GM12878 (cell line): ENCODE measurements around the gene BEAN1. TPM values are rescaled to one million over a fixed set of nuclear protein-coding genes. Genes with fewer than 3 reads are reported as not detected.

Experiments
- ATAC-seq: fragments of 200-7000 bp; cut with Tn5 transposase; 3 replicates; pipeline ENCODE4 v1.9.1; 2020; ENCODE audit warnings: mild to moderate bottlenecking, moderate library complexity
- BruUV-seq: library from RNA; stranded (reverse); fragments of 400-500 nt; replicated peaks from 2 replicates; lab custom pipeline; 2021; lab: Mats Ljungman, UMichigan
- CTCF ChIA-PET: fragments of 300-600 bp; sonication (Branson Sonifier 250); formaldehyde crosslinking; extraction: SDS; loops from one replicate; lab custom pipeline; 2021; ENCODE audit warnings: inconsistent platforms; lab: Yijun Ruan, JAX
- POLR2A ChIA-PET: fragments of 350-600 bp; formaldehyde crosslinking; extraction: SDS; loops from one replicate; lab custom pipeline; 2021; ENCODE audit warnings: inconsistent platforms; lab: Charles Lee
- RAD21 ChIA-PET: fragments of 300-600 bp; sonication (Branson Sonifier 250); formaldehyde crosslinking; loops from one replicate; lab custom pipeline; 2023; ENCODE audit warnings: antibody characterized with exemption; ENCODE audit not compliant: unreplicated experiment; lab: Charles Lee
- SMC1A ChIA-PET: fragments of 300-600 bp; sonication (Branson Sonifier 250); formaldehyde crosslinking; loops from one replicate; lab custom pipeline; 2023; ENCODE audit not compliant: unreplicated experiment, uncharacterized antibody; lab: Charles Lee
- DNase-seq: peaks from one replicate; pipeline ENCODE4 v3.0.0-alpha.2; 2011; ENCODE audit warnings: low read depth, low spot score
- FAIRE-seq: peaks from 3 replicates; lab custom pipeline; 2011; peaks lifted over from hg19 to GRCh38; lab: Jason Lieb, UNC
- H2AFZ ChIP-seq: 2 replicates; pipeline ENCODE4 v1.6.0; 2011; ENCODE audit warnings: low read depth, low read length, control low read depth; ENCODE audit not compliant: control insufficient read depth
- H3K27ac ChIP-seq: 2 replicates; pipeline ENCODE4 v1.5.1; 2011; ENCODE audit warnings: control low read depth; ENCODE audit not compliant: control insufficient read depth, insufficient read depth
- H3K27me3 ChIP-seq, 2 experiments: replicated peaks in 1 of 2; 2 replicates each; pipeline versions ENCODE4 v1.6.0 to v1.6.1; 2011; ENCODE audit warnings: low read length in 1 of 2; ENCODE audit not compliant: control insufficient read depth in 2 of 2, insufficient read depth in 2 of 2
- H3K36me3 ChIP-seq, 2 experiments: 2 replicates each; pipeline ENCODE4 v1.5.1; 2011; ENCODE audit warnings: low read length in 1 of 2; ENCODE audit not compliant: control insufficient read depth in 2 of 2, insufficient read depth in 2 of 2
- H3K4me1 ChIP-seq: 2 replicates; pipeline ENCODE4 v1.6.1; 2011; ENCODE audit warnings: mild to moderate bottlenecking, low read length, moderate library complexity, mixed read lengths; ENCODE audit not compliant: control insufficient read depth, insufficient read depth
- H3K4me2 ChIP-seq: 2 replicates; pipeline ENCODE4 v1.6.0; 2011; ENCODE audit warnings: control low read depth; ENCODE audit not compliant: control insufficient read depth, insufficient read depth
- H3K4me3 ChIP-seq: fragments of 200-600 bp; sonication (generic); 2 replicates; pipeline ENCODE4 v1.5.1; 2016
- H3K79me2 ChIP-seq: 2 replicates; pipeline ENCODE4 v1.6.0; 2011; ENCODE audit warnings: low read length; ENCODE audit not compliant: control insufficient read depth, insufficient read depth
- H3K9ac ChIP-seq: 2 replicates; pipeline ENCODE4 v1.8.0; 2011; ENCODE audit warnings: low read length, control low read depth, mixed read lengths; ENCODE audit not compliant: control insufficient read depth, insufficient read depth
- H3K9me3 ChIP-seq: replicated peaks from 3 replicates; pipeline ENCODE4 v1.5.1; 2011; ENCODE audit warnings: mild to moderate bottlenecking, low read length; ENCODE audit not compliant: control insufficient read depth, insufficient read depth
- H4K20me1 ChIP-seq: 2 replicates; pipeline ENCODE4 v1.6.0; 2011; ENCODE audit not compliant: control insufficient read depth, insufficient read depth
- ATF7 ChIP-seq: fragments of 450-650 bp; IDR thresholded peaks from 2 replicates; pipeline ENCODE4 v1.6.1; 2016; ENCODE audit warnings: low read depth, mild to moderate bottlenecking
- E2F4 ChIP-seq: IDR thresholded peaks from 2 replicates; pipeline ENCODE4 v1.6.1; 2012; ENCODE audit warnings: low read depth, low read length, improper control_type of control experiment
- ESRRA ChIP-seq: IDR thresholded peaks from 2 replicates; pipeline ENCODE4 v1.6.1; 2012; ENCODE audit warnings: mild to moderate bottlenecking, low read length, improper control_type of control experiment
- MTA2 ChIP-seq: fragments of 450-650 bp; IDR thresholded peaks from 2 replicates; pipeline ENCODE4 v1.6.1; 2016; ENCODE audit warnings: low read depth, mild to moderate bottlenecking, moderate library complexity
- NR2F1 ChIP-seq: fragments of 450-650 bp; conservative IDR thresholded peaks from 2 replicates; pipeline ENCODE4 v1.6.1; 2017; ENCODE audit warnings: mild to moderate bottlenecking
- RUNX3 ChIP-seq: IDR thresholded peaks from 2 replicates; pipeline ENCODE4 v1.6.1; 2012; ENCODE audit warnings: low read length, inconsistent platforms
- WGBS: methylation state at CpG from one replicate; pipeline ENCODE4 v1.1.6; 2016; ENCODE audit warnings: low lambda C conversion rate; ENCODE audit not compliant: insufficient replicate concordance, insufficient coverage; ENCODE audit errors: missing lambda C conversion rate; 5-methylcytosine and 5-hydroxymethylcytosine counted together
- in situ Hi-C: fragments of 300-500 bp; cut with MboI; formaldehyde crosslinking; loops from 9 replicates; pipeline ENCODE4 v1.14.3; 2018; ENCODE audit warnings: mixed read lengths
- intact Hi-C: fragments of 100-400 bp; cut with micrococcal nuclease; formaldehyde crosslinking; loops from one replicate; pipeline ENCODE4 v1.14.2; 2022; ENCODE audit not compliant: unreplicated experiment
- polyA plus RNA-seq, 11 experiments: library from polyadenylated mRNA; depleted of rRNA in 4 of 11; unstranded in 6 of 11; stranded (reverse) in 5 of 11; fragments of >200 nt; fragmentation: Nextera tagmentation in 4 of 11; fragmentation: Illumina TruSeq in 1 of 11; extraction: Ambion mirVana in 4 of 11; extraction: Trizol in 1 of 11; gene quantifications; 1 replicate in 1 of 11; 2 replicates in 10 of 11; pipeline versions ENCODE4 v1.2.1 to v1.2.3, GENCODE V29; 2011 to 2016; ENCODE audit warnings: inconsistent platforms in 2 of 11, missing spikeins in 2 of 11, low read depth in 1 of 11
- total RNA-seq, 4 experiments: library from RNA; depleted of rRNA in 3 of 4; stranded (reverse); fragments of >200 nt in 3 of 4; fragmentation: Illumina TruSeq in 1 of 4; extraction: Trizol in 1 of 4; gene quantifications; 2 replicates each; pipeline versions ENCODE4 v1.2.1 to v1.2.3, GENCODE V29; 2013 to 2021

BEAN1 gene
- total and polyA plus RNA-seq, 10 of the 15 experiments (the other 5 are each of a cell fraction or from before 2014, with no cell fraction given) = not detected

- no TSS peak for BruUV-seq
- no peak for TF ChIP-seq ATF7
- no peak for TF ChIP-seq ESRRA
- TF ChIP-seq MTA2 = no peak
- no peak for TF ChIP-seq E2F4
- TF ChIP-seq RUNX3 = no peak
- Histone ChIP-seq H3K4me2 (no peak overlapping the region), H3K9ac (no peak overlapping the region), H3K4me1 (no peaks in the 10 kb centered on the region), H2AFZ (no peak overlapping the region), H3K4me3 (no peak overlapping the region), H3K79me2 (no peaks in the 10 kb centered on the region), H3K27me3 (no peaks in the 10 kb centered on the region; a peak in 1 of 4 replicates), H4K20me1 (no peaks in the 10 kb centered on the region), H3K9me3 (no peaks in the 10 kb centered on the region), H3K27ac (no peak overlapping the region), H3K36me3 (no peaks in the 10 kb centered on the region)
- ChIA-PET POLR2A (no interaction called here), CTCF (no interaction called here), SMC1A (no interaction called here), RAD21 (no interaction called here)
- 13% methylated on average over 4 of the region's 4 CpGs for WGBS
- FAIRE-seq (no peak), DNase-seq (no peak), ATAC-seq (no peak)
- intact Hi-C loops (no loop called here), in situ Hi-C loops (no loop called here)
Measured at GRCh38 chr16:66383551-66383950, 43.5 kb upstream of the BEAN1 start.

GRCh38 chr16:66385415-66385814 lies 41.7 kb upstream of the BEAN1 start:
- intact Hi-C loops (no loop called here), in situ Hi-C loops (no loop called here)
- Histone ChIP-seq H3K4me2 (no peak overlapping the region), H3K9me3 (no peaks in the 10 kb centered on the region), H4K20me1 (no peaks in the 10 kb centered on the region), H3K27me3 (no peaks in the 10 kb centered on the region; a peak in 1 of 4 replicates), H3K4me3 (no peak overlapping the region), H3K9ac (no peak overlapping the region), H3K27ac (no peak overlapping the region), H3K4me1 (no peaks in the 10 kb centered on the region)
- SMC1A ChIA-PET = no interaction called here
- 50% methylated on average over 4 of the region's 4 CpGs for WGBS
- no peak for FAIRE-seq
- DNase-seq = no peak
- TF ChIP-seq NR2F1 = no peak
- TF ChIP-seq, all 136 proteins: peak for 0
- Histone ChIP-seq H3K36me3 (no peaks in the 10 kb centered on the region), H2AFZ (no peak overlapping the region), H3K79me2 (no peaks in the 10 kb centered on the region)
- ChIA-PET POLR2A (no interaction called here), CTCF (no interaction called here), RAD21 (no interaction called here)
- ATAC-seq = no peak
- no TSS peak for BruUV-seq
